NT2/D1 (cell line): ENCODE measurements around the gene XPO6.
"Not testable (repeated sequence)": the region's sequence is repeated elsewhere in the genome, so short reads cannot be mapped to it uniquely, and the experiment has no call there.

Experiments used
- YY1 ChIP-seq: IDR thresholded peaks from 2 replicates; pipeline ENCODE4 v1.6.1; 2011; ENCODE audit not compliant: insufficient read length, insufficient read depth
- ZNF274 ChIP-seq: IDR thresholded peaks from 2 replicates; pipeline ENCODE4 v1.6.1; 2011; ENCODE audit warnings: mild to moderate bottlenecking, low read depth, low read length

- TF ChIP-seq YY1, ZNF274: not testable (repeated sequence)
Measured at GRCh38 chr16:28223909-28224308, 12.1 kb upstream of the XPO6 start.
